Measurements from ENCODE around the gene PPP2R3A.
"Not testable (repeated sequence)": the region's sequence is repeated elsewhere in the genome, so short reads cannot be mapped to it uniquely, and the experiment has no call there.

Gene PPP2R3A

GRCh38 chr3:136163607-136164006 lies 198.1 kb downstream of the PPP2R3A start:
- FAIRE-seq, result not testable (repeated sequence)

- FAIRE-seq, result no peak
Observed at GRCh38 chr3:136166507-136166906, 201.0 kb downstream of the PPP2R3A start.

- FAIRE-seq, result not testable (repeated sequence)
Observed at GRCh38 chr3:136168236-136168635, 202.7 kb downstream of the PPP2R3A start.

- FAIRE-seq, result no peak
Observed at GRCh38 chr3:136171097-136171542, 205.6 kb downstream of the PPP2R3A start.

- no peak for FAIRE-seq
Observed at GRCh38 chr3:136173939-136174490, 208.5 kb downstream of the PPP2R3A start.

- FAIRE-seq, result no peak
Observed at GRCh38 chr3:136177876-136178275, 212.3 kb downstream of the PPP2R3A start.

GRCh38 chr3:136181741-136182140 lies 216.2 kb downstream of the PPP2R3A start:
- no peak for FAIRE-seq

- no peak for FAIRE-seq
Observed at GRCh38 chr3:136184703-136185102, 219.2 kb downstream of the PPP2R3A start.

GRCh38 chr3:136186344-136186743 lies 220.8 kb downstream of the PPP2R3A start:
- FAIRE-seq, result no peak

GRCh38 chr3:136186846-136187245 lies 221.3 kb downstream of the PPP2R3A start:
- no peak for FAIRE-seq

GRCh38 chr3:136187868-136188267 lies 222.3 kb downstream of the PPP2R3A start:
- FAIRE-seq, result no peak

GRCh38 chr3:136189043-136189442 lies 223.5 kb downstream of the PPP2R3A start:
- FAIRE-seq, result no peak

GRCh38 chr3:136189859-136190617 lies 224.5 kb downstream of the PPP2R3A start:
- FAIRE-seq, result no peak

- FAIRE-seq, result not testable (repeated sequence)
Observed at GRCh38 chr3:136192195-136192594, 226.7 kb downstream of the PPP2R3A start.

- FAIRE-seq, result no peak
Observed at GRCh38 chr3:136192831-136193230, 227.3 kb downstream of the PPP2R3A start.

- no peak for FAIRE-seq
Observed at GRCh38 chr3:136193278-136194054, 227.9 kb downstream of the PPP2R3A start.

GRCh38 chr3:136194409-136195257 lies 229.1 kb downstream of the PPP2R3A start:
- no peak for FAIRE-seq

GRCh38 chr3:136195258-136196063 lies 229.9 kb downstream of the PPP2R3A start:
- no peak for FAIRE-seq

GRCh38 chr3:136196064-136196400 lies 230.5 kb downstream of the PPP2R3A start, which contains the start of gene MSL2:
Gene MSL2 (minus strand): TSS chr3:136196335. CDS start chr3:136195113, 1,222 bp downstream.
- FAIRE-seq, result no peak

GRCh38 chr3:136196401-136197158 lies 231.1 kb downstream of the PPP2R3A start:
- FAIRE-seq, result peak; percentile 69

- FAIRE-seq, result no peak
Observed at GRCh38 chr3:136197159-136197793, 231.7 kb downstream of the PPP2R3A start.

All from TTC549 (cell line).